PC-3 (cell line): ENCODE measurements around the gene SLC15A5. TPM values are rescaled to one million over a fixed set of nuclear protein-coding genes. Genes with fewer than 3 reads are reported as not detected.

Experiments
- ATAC-seq: fragments of 200-7000 bp; cut with Tn5 transposase; 2 replicates; pipeline ENCODE4 v1.9.1; 2020; ENCODE audit warnings: mild to moderate bottlenecking, moderate library complexity
- BruUV-seq: library from RNA; stranded (reverse); fragments of 400-500 nt; replicated peaks from 2 replicates; lab custom pipeline; 2021; lab: Mats Ljungman, UMichigan
- CTCF ChIA-PET: fragments of 300-600 bp; sonication (Branson Sonifier 250); formaldehyde crosslinking; loops from one replicate; lab custom pipeline; 2022; ENCODE audit warnings: antibody characterized with exemption; lab: Charles Lee
- POLR2A ChIA-PET: fragments of 300-600 bp; sonication (Branson Sonifier 250); formaldehyde crosslinking; loops from one replicate; lab custom pipeline; 2022; ENCODE audit warnings: antibody characterized with exemption; ENCODE audit not compliant: unreplicated experiment; lab: Charles Lee
- DNase-seq: peaks from one replicate; pipeline ENCODE4 v3.0.0-alpha.2; 2015
- H2AFZ ChIP-seq: fragments of 300-600 bp; sonication (generic); 2 replicates; pipeline ENCODE4 v1.6.0; 2016; ENCODE audit warnings: antibody characterized with exemption, low read length
- H3F3A ChIP-seq: fragments of 300-600 bp; sonication (generic); one replicate; pipeline ENCODE4 v1.6.0; 2017; ENCODE audit warnings: antibody characterized with exemption, low read length, control low read depth, mild to moderate bottlenecking; ENCODE audit not compliant: unreplicated experiment
- H3K27ac ChIP-seq: fragments of 300-600 bp; sonication (generic); 2 replicates; pipeline ENCODE4 v1.5.1; 2016; ENCODE audit warnings: mild to moderate bottlenecking, low read length
- H3K27me3 ChIP-seq: fragments of 300-600 bp; sonication (generic); 2 replicates; pipeline ENCODE4 v1.6.1; 2016; ENCODE audit warnings: low read length, mixed read lengths
- H3K36me3 ChIP-seq: fragments of 300-600 bp; sonication (generic); 2 replicates; pipeline ENCODE4 v1.6.1; 2016; ENCODE audit warnings: low read depth, mixed run types, low read length, mixed read lengths
- H3K4me1 ChIP-seq: fragments of 300-600 bp; sonication (generic); 2 replicates; pipeline ENCODE4 v1.5.1; 2016; ENCODE audit warnings: low read length; ENCODE audit not compliant: insufficient read depth
- H3K4me2 ChIP-seq: fragments of 300-600 bp; sonication (generic); 2 replicates; pipeline ENCODE4 v1.6.0; 2016; ENCODE audit warnings: low read length
- H3K4me3 ChIP-seq: fragments of 300-600 bp; sonication (generic); 2 replicates; pipeline ENCODE4 v1.5.1; 2016; ENCODE audit warnings: mild to moderate bottlenecking, low read length, mixed read lengths
- H3K79me2 ChIP-seq: fragments of 300-600 bp; sonication (generic); 2 replicates; pipeline ENCODE4 v1.6.1; 2017; ENCODE audit warnings: low read length, mixed read lengths
- H3K9ac ChIP-seq: fragments of 300-600 bp; sonication (generic); 2 replicates; pipeline ENCODE4 v1.6.0; 2016; ENCODE audit warnings: mild to moderate bottlenecking, low read length
- H3K9me2 ChIP-seq: fragments of 300-600 bp; sonication (generic); replicated peaks from 2 replicates; pipeline ENCODE4 v1.6.1; 2016; ENCODE audit warnings: mixed run types, low read length, mixed read lengths
- H3K9me3 ChIP-seq: fragments of 300-600 bp; sonication (generic); 2 replicates; pipeline ENCODE4 v1.6.1; 2016; ENCODE audit warnings: low read length, mixed read lengths
- H4K20me1 ChIP-seq: fragments of 300-600 bp; sonication (generic); 2 replicates; pipeline ENCODE4 v1.6.1; 2016; ENCODE audit warnings: low read length, mixed read lengths
- CTCF ChIP-seq: fragments of 300-600 bp; sonication (generic); conservative IDR thresholded peaks from 2 replicates; pipeline ENCODE4 v1.5.1; 2017; ENCODE audit warnings: antibody characterized with exemption, low read depth, mild to moderate bottlenecking, low read length
- EZH2 ChIP-seq: fragments of 300-600 bp; sonication (generic); IDR thresholded peaks from one replicate; pipeline ENCODE4 v1.6.1; 2017; ENCODE audit warnings: antibody characterized with exemption, mild to moderate bottlenecking, low read length; ENCODE audit not compliant: unreplicated experiment
- EZH2phosphoT487 ChIP-seq: fragments of 300-600 bp; sonication (generic); IDR thresholded peaks from 2 replicates; pipeline ENCODE4 v1.6.1; 2018; ENCODE audit warnings: mild to moderate bottlenecking, antibody characterized with exemption, low read length, borderline replicate concordance
- intact Hi-C: fragments of 100-400 bp; cut with micrococcal nuclease; formaldehyde crosslinking; loops from 2 replicates; pipeline ENCODE4 v1.9.0; 2023
- total RNA-seq: library from RNA; depleted of rRNA; stranded (reverse); fragments of >200 nt; gene quantifications from 2 replicates; pipeline ENCODE4 v1.2.3, GENCODE V29; 2014

SLC15A5 gene
- total RNA-seq, 1 experiment from 2014 or later: not detected

DNA sequence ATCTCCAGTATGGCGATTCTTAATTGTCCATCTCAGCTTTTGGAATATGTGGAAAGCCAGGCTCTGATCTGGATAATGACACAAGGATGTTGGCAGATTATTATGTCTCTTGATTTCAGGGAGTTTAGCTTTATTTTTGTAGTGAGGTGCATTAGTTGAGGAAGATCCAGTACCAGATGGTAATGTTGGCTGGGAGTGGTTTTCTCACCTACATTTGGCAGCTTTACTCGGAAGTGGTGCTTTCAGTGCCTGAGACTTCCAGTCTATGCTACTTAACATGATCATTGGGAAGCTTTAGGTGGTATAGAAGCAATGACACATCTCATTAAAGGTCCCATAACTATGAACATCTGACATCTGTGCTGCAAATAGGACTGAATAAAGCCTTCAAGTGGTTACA lies 7.5 kb downstream of the SLC15A5 start:
- Histone ChIP-seq H3K9me3 (no peaks in the 10 kb centered on the region), H3K4me3 (no peak overlapping the region), H3K27ac (no peak overlapping the region), H3K4me1 (peaks cover 4% of the 10 kb centered on the region; the same call in 1 of the 2 replicates), H3K4me2 (no peak overlapping the region), H3K9ac (no peak overlapping the region), H4K20me1 (no peaks in the 10 kb centered on the region), H3F3A (no peaks in the 10 kb centered on the region), H3K9me2 (no peaks in the 10 kb centered on the region), H2AFZ (no peak overlapping the region), H3K27me3 (no peaks in the 10 kb centered on the region), H3K36me3 (no peaks in the 10 kb centered on the region), H3K79me2 (no peaks in the 10 kb centered on the region)
- intact Hi-C loops: no loop called here
- no peak for DNase-seq
- no peak for ATAC-seq
- ChIA-PET POLR2A (no interaction called here), CTCF (no interaction called here)
- no peak for TF ChIP-seq EZH2
- no peak for TF ChIP-seq CTCF
- TF ChIP-seq EZH2phosphoT487: no peak
- no TSS peak for BruUV-seq

- Histone ChIP-seq H3K4me3 (no peak overlapping the region), H3K36me3 (no peaks in the 10 kb centered on the region), H2AFZ (no peak overlapping the region), H3K9me3 (no peaks in the 10 kb centered on the region), H3K9ac (no peak overlapping the region), H3K4me1 (no peaks in the 10 kb centered on the region), H3K9me2 (no peaks in the 10 kb centered on the region), H3K4me2 (no peak overlapping the region), H3K79me2 (no peaks in the 10 kb centered on the region), H4K20me1 (no peaks in the 10 kb centered on the region), H3K27me3 (no peaks in the 10 kb centered on the region), H3K27ac (no peak overlapping the region), H3F3A (no peaks in the 10 kb centered on the region)
- no peak for ATAC-seq
- POLR2A ChIA-PET: no interaction called here
- CTCF ChIA-PET: no interaction called here
- no peak for DNase-seq
- intact Hi-C loops: no loop called here
- TF ChIP-seq EZH2 (no peak), CTCF (no peak), EZH2phosphoT487 (no peak)
- BruUV-seq: no TSS peak
Measured at GRCh38 chr12:16266085-16266484, 11.4 kb downstream of the SLC15A5 start.

- no peaks in the 10 kb centered on the region for H3K36me3 ChIP-seq
- ATAC-seq: no peak
- H3K4me2 ChIP-seq: no peak overlapping the region
- no peak overlapping the region for H3K9ac ChIP-seq
- H3K79me2 ChIP-seq: no peaks in the 10 kb centered on the region
- H3K4me1 ChIP-seq: no peaks in the 10 kb centered on the region
- TF ChIP-seq EZH2phosphoT487: no peak
- TF ChIP-seq EZH2: no peak
- TF ChIP-seq CTCF: no peak
- H3K27me3 ChIP-seq: no peaks in the 10 kb centered on the region
- H3K9me2 ChIP-seq: no peaks in the 10 kb centered on the region
- no peak overlapping the region for H3K27ac ChIP-seq
- ChIA-PET CTCF (no interaction called here), POLR2A (no interaction called here)
- H3K4me3 ChIP-seq: no peak overlapping the region
- no peaks in the 10 kb centered on the region for H4K20me1 ChIP-seq
- DNase-seq: no peak
- no TSS peak for BruUV-seq
- no peak overlapping the region for H2AFZ ChIP-seq
- no peaks in the 10 kb centered on the region for H3F3A ChIP-seq
- no peaks in the 10 kb centered on the region for H3K9me3 ChIP-seq
- intact Hi-C loops: no loop called here
Measured at GRCh38 chr12:16261944-16262475, 15.5 kb downstream of the SLC15A5 start.
